Measurements from ENCODE around the gene ZNF486.
"Not testable (repeated sequence)": the region's sequence is repeated elsewhere in the genome, so short reads cannot be mapped to it uniquely, and the experiment has no call there.

The ZNF486 gene

GRCh38 chr19:20167020-20167644 is at the start of gene ZNF486:
Gene ZNF486, plus strand, starts transcription at chr19:20167214. Its CDS starts 117 bp downstream, at chr19:20167331.
- DNase-seq (ENCODE audit: low read depth in 2 of 2): peak; percentile 76 to 82

- not testable (repeated sequence) for DNase-seq (ENCODE audit: low read depth in 2 of 2)
These were observed 48.8 kb upstream of the ZNF486 start for GRCh38 chr19:20118064-20118839.

DNA sequence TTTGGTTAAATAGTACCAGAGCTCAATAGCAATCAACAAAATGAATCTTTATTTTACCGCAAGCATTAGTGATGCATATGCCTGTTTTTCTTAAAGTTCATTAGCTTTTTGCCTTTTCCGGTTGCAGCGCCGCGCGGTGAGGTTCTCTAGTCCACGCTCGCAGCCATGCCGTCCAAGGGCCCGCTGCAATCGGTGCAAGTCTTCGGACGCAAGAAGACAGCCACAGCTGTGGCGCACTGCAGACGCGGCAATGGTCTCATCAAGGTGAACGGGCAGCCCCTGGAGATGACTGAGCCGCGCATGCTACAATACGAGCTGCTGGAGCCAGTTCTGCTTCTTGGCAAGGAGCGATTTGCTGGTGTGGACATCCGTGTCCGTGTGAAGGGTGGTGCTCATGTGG is 42.1 kb upstream of the ZNF486 start:
- no peak for DNase-seq (ENCODE audit: low read depth in 2 of 2)

GRCh38 chr19:20132933-20133332 is 34.1 kb upstream of the ZNF486 start:
- DNase-seq (ENCODE audit: low read depth in 2 of 2): not testable (repeated sequence)

GRCh38 chr19:20137714-20138113 is 29.3 kb upstream of the ZNF486 start:
- DNase-seq (ENCODE audit: low read depth in 2 of 2): not testable (repeated sequence)

DNA sequence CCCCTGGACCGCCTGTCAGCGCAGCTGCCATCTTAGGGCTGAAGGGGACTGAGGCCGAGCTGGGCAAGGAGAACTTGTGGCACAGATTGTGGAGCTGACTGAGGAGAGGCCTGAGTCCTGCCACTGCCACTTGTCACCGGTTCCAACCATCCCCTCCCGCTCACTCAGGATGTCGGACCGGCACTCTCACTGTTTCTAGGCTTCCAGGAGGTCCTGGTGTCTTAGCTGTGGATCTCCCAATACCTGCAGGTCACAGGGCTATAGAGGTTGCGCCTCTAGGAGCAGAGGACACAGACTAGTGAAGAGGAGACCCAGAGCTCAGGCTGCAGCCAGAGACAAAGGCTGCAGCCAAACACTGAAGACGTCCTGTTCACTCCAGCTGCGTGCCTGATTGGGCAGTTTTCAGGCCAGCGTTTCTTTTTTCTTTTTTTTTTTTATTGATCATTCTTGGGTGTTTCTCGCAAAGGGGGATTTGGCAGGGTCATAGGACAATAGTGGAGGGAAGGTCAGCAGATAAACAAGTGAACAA is 15.3 kb upstream of the ZNF486 start:
- DNase-seq (ENCODE audit: low read depth in 2 of 2): no peak

DNA sequence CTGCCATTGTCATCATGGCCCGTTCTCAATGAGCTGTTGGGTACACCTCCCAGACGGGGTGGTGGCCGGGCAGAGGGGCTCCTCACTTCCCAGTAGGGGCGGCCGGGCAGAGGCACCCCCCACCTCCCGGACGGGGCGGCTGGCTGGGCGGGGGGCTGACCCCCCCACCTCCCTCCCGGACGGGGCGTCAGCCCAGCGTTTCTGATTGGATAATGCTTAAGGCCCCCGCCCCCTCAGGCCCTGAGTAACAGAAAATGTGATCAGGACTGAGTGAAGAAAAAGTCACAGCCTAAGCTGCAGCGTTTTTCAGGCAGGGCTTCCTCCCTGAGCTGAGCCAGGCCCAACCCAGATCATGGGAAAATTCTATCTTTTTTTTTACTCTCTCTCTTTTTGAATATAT is 14.5 kb upstream of the ZNF486 start:
- DNase-seq (ENCODE audit: low read depth in 2 of 2): not testable (repeated sequence)

- no peak for DNase-seq (ENCODE audit: low read depth in 2 of 2)
These were observed 13.7 kb upstream of the ZNF486 start for GRCh38 chr19:20153281-20153680.

- DNase-seq (ENCODE audit: low read depth in 2 of 2): no peak
These were observed 12.4 kb upstream of the ZNF486 start for GRCh38 chr19:20154636-20155035.

GRCh38 chr19:20162821-20163220 is 4.2 kb upstream of the ZNF486 start:
- no peak for DNase-seq (ENCODE audit: low read depth in 2 of 2)

GRCh38 chr19:20164456-20164855 is 2.6 kb upstream of the ZNF486 start:
- no peak for DNase-seq (ENCODE audit: low read depth in 2 of 2)

DNA sequence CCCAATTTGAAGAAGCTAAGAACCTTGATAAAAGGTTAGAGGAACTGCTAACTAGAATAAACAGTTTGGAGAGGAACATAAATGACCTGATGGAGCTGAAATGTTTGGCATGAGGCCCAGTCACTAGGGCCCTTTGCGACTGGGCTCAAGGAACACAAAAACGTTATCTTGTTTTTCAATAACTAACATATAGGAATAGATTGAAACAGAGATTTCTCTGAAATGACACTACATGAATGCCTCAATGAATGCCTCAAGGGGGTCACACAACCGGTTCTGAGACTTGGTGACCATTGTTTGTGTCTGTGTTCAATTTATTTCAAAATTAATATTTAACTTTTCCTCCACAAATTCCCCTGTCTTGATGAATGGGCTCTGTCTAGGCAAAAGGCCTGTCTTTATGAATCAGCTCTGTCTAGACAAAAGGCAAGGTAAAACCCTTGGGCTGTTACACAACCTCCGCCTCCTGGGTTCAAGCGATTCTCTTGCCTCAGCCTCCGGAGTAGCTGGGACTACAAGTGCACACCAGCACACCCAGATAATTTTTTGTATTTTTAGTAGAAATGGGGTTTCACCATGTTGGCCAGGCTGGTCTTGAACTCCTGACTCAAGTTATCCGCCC is 932 bp upstream of the ZNF486 start:
- DNase-seq (ENCODE audit: low read depth in 2 of 2): no peak

GRCh38 chr19:20167651-20168122 is 673 bp downstream of the ZNF486 start:
- DNase-seq (ENCODE audit: low read depth in 2 of 2): no peak

DNA sequence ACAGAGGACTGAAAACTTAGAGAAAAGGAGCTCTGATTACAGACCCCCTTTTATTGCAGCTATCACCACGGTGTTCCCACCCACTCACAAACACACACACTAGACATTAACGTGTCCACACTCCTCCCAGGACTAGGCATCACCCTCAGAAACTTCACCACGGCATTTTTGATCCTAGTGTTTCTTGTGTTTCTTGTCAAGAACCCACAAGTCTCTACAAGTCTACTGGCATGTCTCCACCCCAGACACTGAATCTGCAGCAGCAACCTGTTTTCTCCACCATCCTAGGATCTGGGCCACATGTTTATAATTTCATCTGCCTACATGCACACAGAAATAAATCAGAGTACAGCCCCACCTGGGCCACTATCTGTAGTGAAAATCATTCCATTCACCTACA is 4.3 kb downstream of the ZNF486 start:
- DNase-seq (ENCODE audit: low read depth in 2 of 2): no peak

GRCh38 chr19:20175848-20176247 is 8.8 kb downstream of the ZNF486 start:
- DNase-seq (ENCODE audit: low read depth in 2 of 2): not testable (repeated sequence)

DNA sequence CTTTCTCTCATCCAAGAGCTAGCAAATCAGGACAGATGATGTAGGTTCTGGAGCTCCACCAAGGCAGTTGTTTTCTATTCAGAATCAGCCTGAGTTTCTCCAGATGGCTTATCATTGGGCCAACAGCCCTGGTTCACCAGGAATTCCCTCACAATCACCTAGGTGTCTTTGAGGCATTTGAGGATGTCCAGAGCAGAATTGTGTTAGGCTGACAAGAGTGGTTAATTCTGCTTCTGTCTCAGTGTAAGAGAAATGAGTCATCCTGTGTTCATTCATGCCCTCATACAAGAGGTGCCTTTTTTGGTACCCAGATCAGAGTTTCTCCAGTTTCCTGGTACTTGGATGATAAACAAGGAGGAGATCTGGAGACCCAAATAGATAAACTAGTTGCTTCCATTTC is 12.9 kb downstream of the ZNF486 start:
- not testable (repeated sequence) for DNase-seq (ENCODE audit: low read depth in 2 of 2)

DNA sequence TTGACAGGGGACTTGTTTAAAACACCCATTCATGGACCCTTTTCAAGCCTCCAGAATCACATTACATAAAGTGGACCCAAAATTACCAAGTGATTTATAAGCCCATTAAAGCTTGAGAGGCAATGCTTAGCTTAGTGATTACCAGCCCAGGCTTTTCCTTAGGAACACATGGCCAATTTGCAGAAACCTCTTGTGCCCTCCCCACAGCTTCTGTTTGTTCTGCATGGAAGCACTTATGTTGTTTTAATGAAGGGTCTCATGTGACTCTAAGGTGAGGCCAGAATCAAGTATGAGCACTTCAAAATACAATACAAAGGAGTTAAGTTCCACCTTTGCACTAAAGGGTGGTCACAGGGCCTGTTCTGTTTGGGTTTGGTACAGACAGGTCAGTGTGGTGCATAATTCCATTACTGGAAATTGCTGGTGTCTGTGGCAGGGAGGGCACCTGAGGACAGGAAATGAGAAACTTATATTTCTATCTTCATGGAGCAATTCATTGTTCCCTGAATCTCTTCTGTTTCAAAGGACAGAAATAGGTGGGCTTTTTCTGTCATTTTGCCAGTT is 15.3 kb downstream of the ZNF486 start:
- DNase-seq (ENCODE audit: low read depth in 2 of 2): no peak

DNA sequence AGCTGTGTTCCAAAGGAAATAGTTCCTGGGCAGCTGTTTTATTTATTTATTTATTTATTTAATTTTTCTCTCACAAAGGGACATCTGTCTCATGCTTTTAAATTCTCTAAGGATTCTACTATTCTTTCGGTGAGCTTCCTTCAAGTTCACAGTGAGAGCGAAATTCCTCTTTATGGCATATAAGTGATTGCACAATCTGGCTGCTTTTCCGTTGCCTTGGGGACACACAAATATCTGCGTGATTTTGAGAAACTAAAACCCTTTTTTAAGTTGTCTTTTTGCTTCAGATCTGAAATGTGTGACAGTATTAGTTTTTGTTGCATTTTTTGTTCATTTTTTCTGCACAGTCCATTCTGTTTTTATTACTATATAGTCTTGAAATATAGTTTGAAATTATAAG is 19.2 kb downstream of the ZNF486 start:
- no peak for DNase-seq (ENCODE audit: low read depth in 2 of 2)

- DNase-seq (ENCODE audit: low read depth in 2 of 2): no peak
These were observed 30.7 kb downstream of the ZNF486 start for GRCh38 chr19:20197747-20198146.

DNA sequence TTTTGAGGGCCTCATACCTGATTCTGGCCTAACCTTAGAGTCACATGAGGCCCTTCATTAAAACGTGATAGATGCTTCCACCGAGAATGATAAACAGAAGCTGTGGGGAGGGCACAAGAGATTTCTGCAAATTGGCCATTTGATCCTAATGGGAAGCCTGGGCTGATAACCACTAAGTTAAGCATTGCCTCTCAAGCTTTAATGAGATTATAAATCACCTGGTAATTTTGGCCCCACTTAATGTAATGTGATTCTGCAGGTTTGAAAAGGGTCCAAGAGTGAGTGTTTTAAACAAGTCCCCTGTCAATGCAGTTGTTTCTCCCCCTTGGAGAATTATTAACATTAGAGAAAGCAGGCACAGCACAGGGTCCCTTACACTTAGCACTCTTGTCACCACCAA is 42.0 kb downstream of the ZNF486 start:
- no peak for DNase-seq (ENCODE audit: low read depth in 2 of 2)

GRCh38 chr19:20214366-20214765 is 47.4 kb downstream of the ZNF486 start:
- DNase-seq (ENCODE audit: low read depth in 2 of 2): not testable (repeated sequence)

DNA sequence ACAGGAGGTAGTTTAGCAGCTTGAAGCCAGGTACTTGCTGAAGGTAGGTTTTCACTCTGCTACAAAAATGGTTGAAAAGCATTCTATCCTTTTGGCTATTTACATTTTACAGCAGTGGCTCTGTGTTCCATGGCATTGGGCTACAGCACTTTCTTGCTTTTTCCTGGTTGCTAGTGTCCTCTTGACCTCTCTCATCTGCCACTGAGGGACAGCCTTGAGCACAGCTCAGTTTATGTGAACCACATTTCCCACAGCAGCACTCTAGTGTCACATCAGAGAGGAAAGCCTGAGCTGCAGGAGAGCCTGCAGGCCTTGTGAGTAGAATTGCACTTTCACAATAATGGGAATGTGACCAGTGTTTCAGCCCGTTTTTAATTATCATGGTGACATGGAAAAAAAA is 54.6 kb downstream of the ZNF486 start:
- DNase-seq (ENCODE audit: low read depth in 2 of 2): not testable (repeated sequence)
